ENCODE data around the gene ZNF593. TPM values are rescaled to one million over a fixed set of nuclear protein-coding genes. Genes with fewer than 3 reads are reported as not detected.
A peak's percentile ranks its signal among the peaks of the same experiment; 100 is the strongest.

ZNF593 gene
- total RNA-seq, 5 donors from 2014 or later (not counting 1 experiment from before 2014, with no cell fraction given): 8.5 to 17.7 (median 17.1) TPM

GRCh38 chr1:26164861-26165842, 4.6 kb upstream of the ZNF593 start:
- Mint-ChIP-seq H3K36me3 (no peaks in the 10 kb centered on the region), H3K4me1 (peaks cover 11 to 23% (median 20%) of the 10 kb centered on the region in 3 donors), H3K4me3 (peak overlapping the region; percentile 39 to 70 (median 39)), H3K27ac (no peak overlapping the region), H3K9me3 (no peaks in the 10 kb centered on the region), H3K27me3 (peaks cover 9 to 21% of the 10 kb centered on the region in 2 donors)
- no peak overlapping the region for H3K4me3 ChIP-seq (ENCODE audit: control insufficient read depth in 1 of 2, extremely low read depth in 1 of 2, low read length in 1 of 2)
- CTCF ChIA-PET: interaction anchor here (0.6 to 1.0 kb wide), 2 partner anchors 68 to 241 kb away, joined by 3 to 4 read pairs; no protein-coding TSS in a partner anchor
- H3K27ac ChIP-seq (ENCODE audit: low read length): no peak overlapping the region
- H3K36me3 ChIP-seq (ENCODE audit: control insufficient read depth in 2 of 2, extremely low read depth in 1 of 2, insufficient read depth in 1 of 2, low read length in 1 of 2): no peaks in the 10 kb centered on the region
- no peaks in the 10 kb centered on the region for H3K9me3 ChIP-seq
- no peak for ATAC-seq (replicated peaks in 1 of 4)
- POLR2A ChIA-PET: no interaction called here
- peaks cover 0 to 32% of the 10 kb centered on the region in 2 experiments for H3K4me1 ChIP-seq (ENCODE audit: control insufficient read depth in 1 of 2, extremely low read depth in 1 of 2, insufficient read depth in 2 of 2, low read length in 2 of 2)
- peaks cover 4 to 48% of the 10 kb centered on the region in 2 experiments for H3K27me3 ChIP-seq (replicated peaks in 1 of 2; ENCODE audit: control insufficient read depth in 2 of 2, extremely low read depth in 1 of 2, insufficient read depth in 2 of 2, low read length in 1 of 2)
- WGBS (ENCODE audit: insufficient coverage): 76% methylated on average over 17 of the region's 19 CpGs
- no peak for DNase-seq

DNA sequence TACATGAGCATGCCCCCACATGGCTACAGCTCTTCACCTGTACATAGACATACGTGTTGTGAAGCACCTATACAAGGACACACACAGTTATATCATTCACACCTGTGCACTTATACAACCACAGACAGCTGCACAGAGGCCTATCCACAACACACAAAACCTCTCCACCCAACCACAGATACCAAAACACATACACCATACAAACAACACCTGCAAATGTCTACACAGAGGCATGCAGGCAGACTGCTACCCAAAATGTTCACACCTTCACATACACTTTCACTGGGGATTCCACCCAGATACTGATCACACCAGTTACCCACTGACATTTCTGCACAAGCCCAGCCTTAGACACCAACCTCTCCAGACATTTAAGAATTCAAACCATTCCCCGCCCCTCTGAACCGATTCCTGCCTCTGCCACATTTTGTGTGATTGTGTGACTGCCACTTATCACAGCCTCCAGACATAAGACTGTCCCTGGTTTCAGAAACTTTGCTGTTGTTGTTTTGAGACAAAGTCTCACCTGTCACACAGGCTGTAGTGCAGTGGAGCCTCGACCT, 2.9 kb upstream of the ZNF593 start:
- Histone ChIP-seq H3K27ac (ENCODE audit: low read length) (no peak overlapping the region), H3K9me3 (no peaks in the 10 kb centered on the region), H3K4me1 (ENCODE audit: control insufficient read depth in 1 of 2, extremely low read depth in 1 of 2, insufficient read depth in 2 of 2, low read length in 2 of 2) (peaks cover 0 to 41% of the 10 kb centered on the region in 2 experiments), H3K27me3 (replicated peaks in 1 of 2; ENCODE audit: control insufficient read depth in 2 of 2, extremely low read depth in 1 of 2, insufficient read depth in 2 of 2, low read length in 1 of 2) (peaks cover 4 to 33% of the 10 kb centered on the region in 2 experiments), H3K4me3 (ENCODE audit: control insufficient read depth in 1 of 2, extremely low read depth in 1 of 2, low read length in 1 of 2) (no peak overlapping the region), H3K36me3 (ENCODE audit: control insufficient read depth in 2 of 2, extremely low read depth in 1 of 2, insufficient read depth in 1 of 2, low read length in 1 of 2) (no peaks in the 10 kb centered on the region)
- DNase-seq (peak in 1 of 35 experiments; percentile 25), ATAC-seq (replicated peaks in 1 of 4) (no peak)
- Mint-ChIP-seq H3K27ac (no peak overlapping the region), H3K4me1 (peaks cover 21 to 35% (median 31%) of the 10 kb centered on the region in 3 donors), H3K36me3 (no peaks in the 10 kb centered on the region), H3K9me3 (no peaks in the 10 kb centered on the region), H3K27me3 (peaks cover 9 to 16% of the 10 kb centered on the region in 2 donors), H3K4me3 (no peak overlapping the region)
- 60% methylated on average over 2 of the region's 4 CpGs for WGBS (ENCODE audit: insufficient coverage)
- ChIA-PET CTCF (no interaction called here), POLR2A (no interaction called here)

GRCh38 chr1:26168410-26169197, 1.1 kb upstream of the ZNF593 start, which contains the start of gene C1orf232:
TSS of gene C1orf232 (minus strand) at chr1:26168963. CDS start at chr1:26168499, 464 bp downstream.
- Histone ChIP-seq H3K36me3 (ENCODE audit: control insufficient read depth in 2 of 2, extremely low read depth in 1 of 2, insufficient read depth in 1 of 2, low read length in 1 of 2) (no peaks in the 10 kb centered on the region), H3K9me3 (no peaks in the 10 kb centered on the region), H3K4me1 (ENCODE audit: control insufficient read depth in 1 of 2, extremely low read depth in 1 of 2, insufficient read depth in 2 of 2, low read length in 2 of 2) (peaks cover 0 to 35% of the 10 kb centered on the region in 2 experiments), H3K4me3 (ENCODE audit: control insufficient read depth in 1 of 2, extremely low read depth in 1 of 2, low read length in 1 of 2) (peak within 1 kb of the TSS; percentile 77 to 93), H3K27me3 (replicated peaks in 1 of 2; ENCODE audit: control insufficient read depth in 2 of 2, extremely low read depth in 1 of 2, insufficient read depth in 2 of 2, low read length in 1 of 2) (peaks cover 0 to 17% of the 10 kb centered on the region in 2 experiments), H3K27ac (ENCODE audit: low read length) (peak within 1 kb of the TSS; percentile 77)
- Mint-ChIP-seq H3K4me1 (peaks cover 15 to 30% (median 26%) of the 10 kb centered on the region in 3 donors), H3K27me3 (peaks cover 2 to 4% of the 10 kb centered on the region in 2 donors), H3K36me3 (no peaks in the 10 kb centered on the region), H3K9me3 (no peaks in the 10 kb centered on the region), H3K27ac (peak within 1 kb of the TSS; percentile 66 to 79), H3K4me3 (peak within 1 kb of the TSS; percentile 81 to 85 (median 82))
- WGBS (ENCODE audit: insufficient coverage): 85% methylated on average over 2 of the region's 5 CpGs
- CTCF ChIA-PET: interaction anchor here (0.6 to 1.3 kb wide), 3 partner anchors 23 to 787 kb away, joined by 3 to 7 read pairs (median 5); no protein-coding TSS in a partner anchor
- DNase-seq (no peak), ATAC-seq (replicated peaks in 1 of 4) (no peak)
- POLR2A ChIA-PET: no interaction called here

GRCh38 chr1:26169198-26169554, 532 bp upstream of the ZNF593 start:
- Histone ChIP-seq H3K4me3 (ENCODE audit: control insufficient read depth in 1 of 2, extremely low read depth in 1 of 2, low read length in 1 of 2) (peak overlapping the region in 1 of 2 donors; percentile 93), H3K4me1 (ENCODE audit: control insufficient read depth in 1 of 2, extremely low read depth in 1 of 2, insufficient read depth in 2 of 2, low read length in 2 of 2) (peaks cover 0 to 30% of the 10 kb centered on the region in 2 experiments), H3K27ac (ENCODE audit: low read length) (no peak overlapping the region), H3K36me3 (ENCODE audit: control insufficient read depth in 2 of 2, extremely low read depth in 1 of 2, insufficient read depth in 1 of 2, low read length in 1 of 2) (no peaks in the 10 kb centered on the region), H3K9me3 (no peaks in the 10 kb centered on the region), H3K27me3 (replicated peaks in 1 of 2; ENCODE audit: control insufficient read depth in 2 of 2, extremely low read depth in 1 of 2, insufficient read depth in 2 of 2, low read length in 1 of 2) (peaks cover 0 to 12% of the 10 kb centered on the region in 2 experiments)
- no peak for ATAC-seq (replicated peaks in 1 of 4)
- no peak for DNase-seq
- no CpG with 5 or more reads among the region's 4 CpGs for WGBS (ENCODE audit: insufficient coverage)
- Mint-ChIP-seq H3K36me3 (no peaks in the 10 kb centered on the region), H3K27me3 (no peaks in the 10 kb centered on the region), H3K4me3 (peak overlapping the region; percentile 81 to 85 (median 82)), H3K4me1 (peaks cover 11 to 30% (median 22%) of the 10 kb centered on the region in 3 donors), H3K27ac (peak overlapping the region; percentile 66 to 79), H3K9me3 (no peaks in the 10 kb centered on the region)
- CTCF ChIA-PET: interaction anchor here (0.6 to 2.2 kb wide), 11 partner anchors 17 to 788 kb away, joined by 3 to 23 read pairs (median 5); partner anchors contain the start of gene CEP85 (in 2 of the 2)
- POLR2A ChIA-PET: no interaction called here

- ATAC-seq (replicated peaks in 1 of 4) (no peak), DNase-seq (no peak)
- H3K27ac Mint-ChIP-seq: peak overlapping the region in 1 of 2 donors; percentile 66
- no peaks in the 10 kb centered on the region for H3K9me3 Mint-ChIP-seq
- Histone ChIP-seq H3K4me1 (ENCODE audit: control insufficient read depth in 1 of 2, extremely low read depth in 1 of 2, insufficient read depth in 2 of 2, low read length in 2 of 2) (peaks cover 0 to 25% of the 10 kb centered on the region in 2 experiments), H3K9me3 (no peaks in the 10 kb centered on the region), H3K27me3 (replicated peaks in 1 of 2; ENCODE audit: control insufficient read depth in 2 of 2, extremely low read depth in 1 of 2, insufficient read depth in 2 of 2, low read length in 1 of 2) (peaks cover 0 to 6% of the 10 kb centered on the region in 2 experiments), H3K4me3 (ENCODE audit: control insufficient read depth in 1 of 2, extremely low read depth in 1 of 2, low read length in 1 of 2) (peak overlapping the region; percentile 77 to 93), H3K36me3 (ENCODE audit: control insufficient read depth in 2 of 2, extremely low read depth in 1 of 2, insufficient read depth in 1 of 2, low read length in 1 of 2) (no peaks in the 10 kb centered on the region), H3K27ac (ENCODE audit: low read length) (peak overlapping the region; percentile 77)
- H3K4me3 Mint-ChIP-seq: peak overlapping the region; percentile 81 to 85 (median 82)
- 83% methylated on average over 8 of the region's 9 CpGs for WGBS (ENCODE audit: insufficient coverage)
- POLR2A ChIA-PET: interaction anchor here in 1 of 2 donors (1.1 kb wide), 1 partner anchor 14 kb away, joined by 3 read pairs; no protein-coding TSS in a partner anchor
- no peaks in the 10 kb centered on the region for H3K27me3 Mint-ChIP-seq
- H3K36me3 Mint-ChIP-seq: no peaks in the 10 kb centered on the region
- CTCF ChIA-PET: interaction anchor here (0.6 to 2.2 kb wide), 13 partner anchors 13 to 734 kb away, joined by 3 to 23 read pairs (median 4); partner anchors contain the start of gene CEP85 (in 2 of the 2)
- peaks cover 11 to 21% (median 16%) of the 10 kb centered on the region in 3 donors for H3K4me1 Mint-ChIP-seq
Observed at GRCh38 chr1:26170472-26170821, 739 bp downstream of the ZNF593 start.
